Pancreas (tissue), 10 donors: ENCODE results near the gene MYO3A. TPM values are rescaled to one million over a fixed set of nuclear protein-coding genes. Genes with fewer than 3 reads are reported as not detected.

ENCODE experiments used
- ATAC-seq, 4 donors: fragments of 200-7000 bp; cut with Tn5 transposase; one replicate each; pipeline versions ENCODE4 v1.8.0 to v1.9.1; 2020; ENCODE audit warnings: mild to moderate bottlenecking in 4 of 4, moderate library complexity in 4 of 4
- DNase-seq, 6 donors: peaks; one replicate each; pipeline ENCODE4 v3.0.0-alpha.2; 2020
- FAIRE-seq: peaks from 2 replicates; lab custom pipeline; 2012; peaks lifted over from hg19 to GRCh38; lab: Jason Lieb, UNC
- H3K27ac ChIP-seq, 4 donors: fragments of 200-600 bp; sonication (generic); 1 replicate in 3 of 4; 2 replicates in 1 of 4; pipeline versions ENCODE4 v1.5.0 to v1.8.0; 2020
- H3K27me3 ChIP-seq, 4 donors: fragments of 200-600 bp; one replicate each; pipeline ENCODE4 v1.8.0; 2021
- H3K36me3 ChIP-seq, 3 donors: fragments of 200-600 bp; sonication (generic) in 1 of 3; one replicate each; pipeline versions ENCODE4 v1.5.0 to v1.8.0; 2020 to 2021
- H3K4me1 ChIP-seq, 3 donors: fragments of 200-600 bp; one replicate each; pipeline ENCODE4 v1.8.0; 2021
- H3K4me3 ChIP-seq, 4 donors: fragments of 200-600 bp; sonication (generic) in 2 of 4; one replicate each; pipeline versions ENCODE4 v1.5.0 to v1.8.0; 2020 to 2021
- H3K9me3 ChIP-seq, 4 donors: fragments of 200-600 bp; one replicate each; pipeline ENCODE4 v1.8.0; 2021
- CTCF ChIP-seq, 4 donors: fragments of 200-600 bp; sonication (generic) in 3 of 4; IDR thresholded peaks; one replicate each; pipeline versions ENCODE4 v1.5.0 to v1.8.0; 2021; ENCODE audit warnings: antibody characterized with exemption in 4 of 4
- WGBS, 2 donors: extraction: QIAGEN DNeasy Blood & Tissue Kit; methylation state at CpG; one replicate each; pipeline ENCODE4 v1.1.7; 2013; 5-methylcytosine and 5-hydroxymethylcytosine counted together
- intact Hi-C, 3 donors: fragments of 100-400 bp; cut with DNase I; formaldehyde crosslinking; loops; one replicate each; pipeline versions ENCODE4 v1.11.1 to v1.14.2; 2022
- polyA plus RNA-seq, 2 donors: library from polyadenylated mRNA; stranded (reverse); fragments of 200-250 nt; gene quantifications; one replicate each; pipeline ENCODE4 v1.2.3, GENCODE V29; 2013
- total RNA-seq, 6 donors: library from RNA; stranded (reverse); fragmentation: NEBNext Ultra II Directional in 4 of 6; extraction: Animal tissue kit (Norgen Biotek cat#: 25700) in 4 of 6; gene quantifications; one replicate each; pipeline versions ENCODE4 v1.2.1 to v1.2.4, GENCODE V29; 2021 to 2023
- donor health status: healthy with polysubstance abuse.
- donor health status: DM: no; HTN: no; CAD: no; lungs with moderate emphysema.
- donor health status: DM: no; HTN: no; CAD: no.
- donor health status: control.
- donor health status: control.
- donor health status: Bipolar disorder and iron deficiency.
- donor health status: DM: yes; HTN: yes; CAD: no.
- donor health status: DM: no; HTN: no; CAD: no.
- donor health status: DM: no; HTN: no; CAD: no.
- donor health status: DM: yes; HTN: yes; CAD: no.

The MYO3A gene
- total and polyA plus RNA-seq, 8 donors, result 0.85 to 14.3 (median 1.9) TPM

GRCh38 chr10:26214551-26215395 is 280.7 kb downstream of the MYO3A start:
- TF ChIP-seq CTCF (IDR thresholded peaks at IDR 0.05), result no peak
- Histone ChIP-seq H3K36me3 (no peaks in the 10 kb centered on the region), H3K27me3 (peaks cover 0 to 48% (median 10%) of the 10 kb centered on the region in 4 donors), H3K4me3 (peak overlapping the region in 1 of 4 donors; percentile 29), H3K9me3 (no peaks in the 10 kb centered on the region), H3K27ac (no peak overlapping the region), H3K4me1 (peaks cover 0 to 3% (median 0%) of the 10 kb centered on the region in 3 donors)
- 8 to 12% methylated on average over 34 of the region's 34 CpGs for WGBS, 2 donors
- ATAC-seq, result peak in 2 of 4 donors; percentile 5 to 21
- no peak for FAIRE-seq
- DNase-seq, result no peak
- intact Hi-C loops, result no loop called here

GRCh38 chr10:26215396-26215934 is 281.4 kb downstream of the MYO3A start:
- Histone ChIP-seq H3K4me3 (peak overlapping the region in 1 of 4 donors; percentile 29), H3K36me3 (no peaks in the 10 kb centered on the region), H3K9me3 (no peaks in the 10 kb centered on the region), H3K27ac (peak overlapping the region in 1 of 4 donors; percentile 33), H3K4me1 (peaks cover 0 to 3% (median 0%) of the 10 kb centered on the region in 3 donors), H3K27me3 (peaks cover 3 to 55% (median 10%) of the 10 kb centered on the region in 4 donors)
- FAIRE-seq (no peak), ATAC-seq (peak in 3 of 4 donors; percentile 9 to 24 (median 23)), DNase-seq (no peak)
- WGBS, 2 donors, result 2% methylated on average over 31 of the region's 31 CpGs
- intact Hi-C loops, result no loop called here
- TF ChIP-seq CTCF (IDR thresholded peaks at IDR 0.05), result no peak

- no peak for TF ChIP-seq CTCF (IDR thresholded peaks at IDR 0.05)
- Histone ChIP-seq H3K36me3 (no peaks in the 10 kb centered on the region), H3K4me1 (peaks cover 0 to 3% (median 0%) of the 10 kb centered on the region in 3 donors), H3K4me3 (peak overlapping the region in 1 of 4 donors; percentile 29), H3K27me3 (peaks cover 3 to 61% (median 10%) of the 10 kb centered on the region in 4 donors), H3K27ac (peak overlapping the region in 1 of 4 donors; percentile 33), H3K9me3 (no peaks in the 10 kb centered on the region)
- DNase-seq, result peak; percentile 21 to 76 (median 39)
- no peak for FAIRE-seq
- 1 to 2% methylated on average over 54 to 57 of the region's 57 CpGs for WGBS, 2 donors
- peak; percentile 70 to 83 (median 80) for ATAC-seq
- intact Hi-C loops, result no loop called here
Observed at GRCh38 chr10:26215935-26216584, 282.0 kb downstream of the MYO3A start.

- H3K4me1 ChIP-seq, result peaks cover 0 to 3% (median 0%) of the 10 kb centered on the region in 3 donors
- peak within 1 kb of the TSS in 1 of 4 donors; percentile 34 for H3K4me3 ChIP-seq
- no peak for TF ChIP-seq CTCF (IDR thresholded peaks at IDR 0.05)
- peak within 1 kb of the TSS in 1 of 4 donors; percentile 33 for H3K27ac ChIP-seq
- peaks cover 3 to 65% (median 10%) of the 10 kb centered on the region in 4 donors for H3K27me3 ChIP-seq
- DNase-seq, result peak in 1 of 6 donors; percentile 64
- intact Hi-C loops, result no loop called here
- ATAC-seq, result peak in 2 of 4 donors; percentile 23 to 44
- no peaks in the 10 kb centered on the region for H3K9me3 ChIP-seq
- no peaks in the 10 kb centered on the region for H3K36me3 ChIP-seq
- FAIRE-seq, result no peak
- 2 to 3% methylated on average over 56 to 60 of the region's 60 CpGs for WGBS, 2 donors
Observed at GRCh38 chr10:26216585-26217395, 282.8 kb downstream of the MYO3A start, which contains the start of gene GAD2. Gene GAD2 (plus strand): TSS chr10:26216774. CDS start chr10:26216810, 36 bp downstream.
